GM12801 (cell line): Measurements from ENCODE around the gene MYO1B.

Experiments
- TF ChIP-seq, protein P1 (sequence below): IDR thresholded peaks from one replicate; pipeline ENCODE4 v1.5.1; 2011; ENCODE audit warnings: control low read depth; ENCODE audit not compliant: insufficient read length; ENCODE audit errors: extremely low read depth

MYO1B gene

DNA sequence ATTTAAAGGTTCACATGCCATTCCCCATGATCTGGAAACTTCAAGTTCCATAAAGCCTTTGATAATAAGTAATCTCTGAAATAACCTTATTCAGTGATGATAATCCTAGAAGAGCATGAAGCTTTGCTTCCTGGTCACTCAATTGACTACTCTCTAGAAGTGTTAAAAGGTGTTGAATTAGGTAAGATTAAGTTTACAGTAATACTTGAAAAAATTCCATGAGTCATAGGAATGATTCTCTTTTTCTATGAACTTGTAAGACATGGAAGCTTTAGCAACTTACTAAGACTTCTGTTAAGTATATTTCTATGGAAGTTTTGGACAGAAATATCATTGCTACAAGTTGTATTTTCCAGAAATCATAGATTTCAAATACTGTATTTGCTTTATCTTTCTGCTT is 100.6 kb downstream of the MYO1B start:
- TF ChIP-seq, protein P1, sequence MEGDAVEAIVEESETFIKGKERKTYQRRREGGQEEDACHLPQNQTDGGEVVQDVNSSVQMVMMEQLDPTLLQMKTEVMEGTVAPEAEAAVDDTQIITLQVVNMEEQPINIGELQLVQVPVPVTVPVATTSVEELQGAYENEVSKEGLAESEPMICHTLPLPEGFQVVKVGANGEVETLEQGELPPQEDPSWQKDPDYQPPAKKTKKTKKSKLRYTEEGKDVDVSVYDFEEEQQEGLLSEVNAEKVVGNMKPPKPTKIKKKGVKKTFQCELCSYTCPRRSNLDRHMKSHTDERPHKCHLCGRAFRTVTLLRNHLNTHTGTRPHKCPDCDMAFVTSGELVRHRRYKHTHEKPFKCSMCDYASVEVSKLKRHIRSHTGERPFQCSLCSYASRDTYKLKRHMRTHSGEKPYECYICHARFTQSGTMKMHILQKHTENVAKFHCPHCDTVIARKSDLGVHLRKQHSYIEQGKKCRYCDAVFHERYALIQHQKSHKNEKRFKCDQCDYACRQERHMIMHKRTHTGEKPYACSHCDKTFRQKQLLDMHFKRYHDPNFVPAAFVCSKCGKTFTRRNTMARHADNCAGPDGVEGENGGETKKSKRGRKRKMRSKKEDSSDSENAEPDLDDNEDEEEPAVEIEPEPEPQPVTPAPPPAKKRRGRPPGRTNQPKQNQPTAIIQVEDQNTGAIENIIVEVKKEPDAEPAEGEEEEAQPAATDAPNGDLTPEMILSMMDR, result no peak

DNA sequence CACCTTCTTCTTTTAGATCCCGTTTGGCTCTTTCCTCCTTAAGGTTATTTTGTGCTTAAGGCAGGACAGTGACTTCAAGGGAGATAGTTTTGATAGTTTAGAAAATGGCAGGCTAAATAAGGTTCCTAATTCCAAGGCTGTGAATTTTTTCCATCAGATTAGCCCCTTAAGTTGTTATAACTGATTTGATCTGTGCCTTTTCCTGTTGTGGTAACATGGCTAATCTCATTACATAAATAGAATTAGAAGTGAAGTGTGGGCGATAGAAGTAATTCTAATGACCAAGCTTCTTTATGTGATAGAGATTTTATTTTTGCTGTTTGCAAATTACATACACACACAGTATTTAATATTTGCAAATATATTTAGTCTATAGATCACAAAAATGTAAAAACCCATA is 102.0 kb downstream of the MYO1B start:
- TF ChIP-seq, protein P1, result no peak

GRCh38 chr2:191347881-191348280 is 102.7 kb downstream of the MYO1B start:
- TF ChIP-seq, protein P1, result no peak

- TF ChIP-seq, protein P1, result no peak
These were observed 104.8 kb downstream of the MYO1B start for GRCh38 chr2:191349990-191350389.

- TF ChIP-seq, protein P1, result no peak
These were observed 105.6 kb downstream of the MYO1B start for GRCh38 chr2:191350826-191351225.

DNA sequence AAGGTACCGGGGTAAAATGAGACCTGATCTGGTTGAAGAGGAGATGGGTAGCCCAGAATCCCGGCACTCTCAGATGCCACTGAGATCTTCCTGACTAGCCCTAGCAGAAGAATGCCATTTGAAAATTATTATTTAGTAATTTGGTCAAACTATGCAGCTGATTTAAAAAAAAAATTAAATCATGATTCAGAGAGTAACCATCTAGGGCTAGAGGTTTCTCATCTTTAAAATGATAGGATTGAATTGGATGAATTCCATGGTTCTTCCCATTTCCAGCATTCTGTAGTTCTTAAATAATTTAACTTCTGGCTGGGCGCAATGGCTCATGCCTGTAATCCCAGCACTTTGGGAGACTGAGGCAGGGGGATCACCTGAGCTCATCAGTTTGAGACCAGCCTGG is 106.1 kb downstream of the MYO1B start:
- TF ChIP-seq, protein P1, result no peak

DNA sequence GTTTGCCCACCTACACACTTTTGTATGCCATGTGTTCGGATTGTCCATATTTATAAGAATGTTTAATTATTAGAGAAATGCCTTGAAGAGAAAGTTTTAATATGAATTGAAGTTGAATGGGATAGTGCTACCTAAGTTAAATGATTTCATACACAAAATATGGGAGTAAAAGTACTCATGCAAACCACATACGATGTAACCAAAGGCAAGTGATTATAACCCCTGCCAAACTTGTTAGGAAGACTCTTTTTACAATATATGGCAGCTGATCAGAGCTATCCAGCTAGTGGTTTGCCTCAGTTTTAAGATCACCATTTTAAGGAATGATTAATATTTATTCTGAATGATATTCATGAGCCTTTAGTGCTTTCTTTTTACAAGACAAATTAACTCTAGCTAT is 106.7 kb downstream of the MYO1B start:
- TF ChIP-seq, protein P1, result no peak

GRCh38 chr2:191352536-191352935 is 107.3 kb downstream of the MYO1B start:
- TF ChIP-seq, protein P1, result no peak
